Putamen (tissue), 1 donor: ENCODE results near the gene COX8A.
A peak's percentile ranks its signal among the peaks of the same experiment; 100 is the strongest.

Source experiments
- DNase-seq: peaks from one replicate; pipeline ENCODE4 v3.0.0-alpha.2; 2016; ENCODE audit warnings: low spot score

COX8A gene

GRCh38 chr11:64003807-64004589 is 29.6 kb downstream of the COX8A start:
- no peak for DNase-seq

GRCh38 chr11:64004590-64004984 is 30.2 kb downstream of the COX8A start:
- no peak for DNase-seq

DNA sequence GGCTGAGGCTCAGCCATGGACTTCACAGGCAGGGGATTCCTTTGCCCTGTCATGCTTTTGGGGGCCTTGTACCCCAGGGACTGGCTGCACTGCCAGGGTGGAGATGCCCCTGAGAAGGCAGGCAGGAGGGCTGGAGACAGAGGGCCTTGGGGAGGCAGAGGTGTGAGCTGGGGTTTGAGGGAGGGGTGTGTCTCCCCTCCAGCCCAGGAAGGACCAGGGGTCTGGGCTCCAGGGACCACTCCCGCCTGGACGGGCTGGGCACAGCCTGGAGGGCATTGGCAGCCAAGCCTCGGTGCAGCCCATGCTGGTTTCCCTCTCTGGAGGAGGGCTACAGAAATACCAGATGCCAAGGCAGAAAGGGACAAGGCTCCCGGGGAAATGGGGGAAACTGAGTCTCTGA is 31.3 kb downstream of the COX8A start:
- no peak for DNase-seq

DNA sequence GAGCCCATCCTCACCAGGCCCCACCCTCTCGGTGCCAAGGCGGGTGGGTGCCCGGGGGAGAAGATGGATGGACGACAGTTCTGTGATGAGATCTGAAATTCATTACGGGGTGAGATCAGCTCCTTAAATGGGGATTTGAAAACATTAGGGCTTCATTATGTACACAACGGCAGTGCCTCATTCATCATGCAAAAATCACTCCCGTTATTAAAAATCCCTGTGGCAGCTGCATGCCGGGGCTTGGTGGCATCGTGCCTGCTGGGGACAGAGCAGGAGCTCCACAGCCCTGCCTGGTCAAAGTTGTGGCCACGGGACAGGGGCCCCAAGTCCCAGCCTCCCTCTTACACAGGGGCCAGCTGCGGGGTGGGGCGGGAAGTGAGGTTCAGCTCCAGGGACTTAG is 32.0 kb downstream of the COX8A start:
- no peak for DNase-seq

GRCh38 chr11:64007160-64007628 is 32.8 kb downstream of the COX8A start:
- DNase-seq, result no peak

DNA sequence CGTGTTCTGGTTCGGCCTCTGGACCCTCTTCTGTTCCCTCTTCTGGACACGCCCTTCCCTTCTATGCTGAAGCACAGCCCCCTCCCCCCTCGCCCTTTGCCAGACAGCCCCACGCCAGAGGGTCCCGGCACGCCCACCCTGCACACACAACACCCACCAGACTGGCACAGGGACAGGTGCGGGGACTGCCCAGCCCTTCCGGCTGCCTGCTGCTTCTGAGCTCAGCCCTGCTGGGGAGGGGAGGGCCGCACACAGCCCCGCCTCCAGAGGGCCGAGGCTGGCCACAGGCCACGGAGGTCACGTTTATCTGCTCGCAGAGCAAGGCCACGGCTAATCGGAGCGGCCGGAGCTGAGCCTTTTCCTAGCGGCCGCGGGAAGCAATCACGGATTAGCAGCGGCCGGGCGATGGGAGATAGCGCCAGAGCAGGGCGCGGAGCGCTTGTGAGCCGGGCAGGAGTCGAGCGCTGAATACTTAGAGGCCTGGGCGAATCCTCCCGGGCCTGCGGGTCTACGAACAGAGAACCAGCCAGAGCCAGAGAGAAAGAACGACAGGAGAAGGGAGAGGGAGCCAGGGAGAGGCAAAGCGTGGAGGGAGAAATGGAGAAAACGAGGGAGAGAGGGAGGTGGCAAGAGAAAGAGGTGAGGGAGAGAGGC is 33.3 kb downstream of the COX8A start:
- peak; percentile 41 for DNase-seq

GRCh38 chr11:64008283-64008913 is 34.0 kb downstream of the COX8A start:
- no peak for DNase-seq

GRCh38 chr11:64008914-64009633 is 34.7 kb downstream of the COX8A start:
- DNase-seq, result no peak

- DNase-seq, result no peak
Measured at GRCh38 chr11:64009710-64010109, 35.3 kb downstream of the COX8A start.

- no peak for DNase-seq
Measured at GRCh38 chr11:64010783-64011182, 36.4 kb downstream of the COX8A start.

GRCh38 chr11:64011371-64011770 is 37.0 kb downstream of the COX8A start:
- DNase-seq, result no peak

GRCh38 chr11:64013141-64013896 is 38.9 kb downstream of the COX8A start:
- DNase-seq, result no peak

- DNase-seq, result no peak
Measured at GRCh38 chr11:64014356-64014755, 39.9 kb downstream of the COX8A start.

DNA sequence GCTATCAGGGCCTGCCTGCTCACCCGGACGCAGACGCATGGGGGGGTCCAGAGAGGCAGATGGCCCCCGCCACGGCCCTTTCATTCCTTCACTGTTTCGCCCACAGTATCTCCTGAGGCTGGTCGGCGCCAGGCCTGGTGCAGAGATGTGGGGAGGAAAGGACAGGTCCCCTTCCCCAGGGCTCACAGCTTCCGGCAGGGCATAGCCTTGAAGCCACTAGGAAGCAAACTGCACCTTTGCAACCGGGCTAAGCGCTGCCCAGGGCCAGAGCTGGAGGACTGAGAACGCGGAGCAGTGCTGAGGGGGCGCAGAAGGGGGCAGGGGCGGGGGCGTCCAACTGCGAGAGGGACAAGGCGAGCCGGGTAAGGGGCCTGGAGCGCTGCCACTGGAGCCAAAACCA is 41.1 kb downstream of the COX8A start:
- no peak for DNase-seq

DNA sequence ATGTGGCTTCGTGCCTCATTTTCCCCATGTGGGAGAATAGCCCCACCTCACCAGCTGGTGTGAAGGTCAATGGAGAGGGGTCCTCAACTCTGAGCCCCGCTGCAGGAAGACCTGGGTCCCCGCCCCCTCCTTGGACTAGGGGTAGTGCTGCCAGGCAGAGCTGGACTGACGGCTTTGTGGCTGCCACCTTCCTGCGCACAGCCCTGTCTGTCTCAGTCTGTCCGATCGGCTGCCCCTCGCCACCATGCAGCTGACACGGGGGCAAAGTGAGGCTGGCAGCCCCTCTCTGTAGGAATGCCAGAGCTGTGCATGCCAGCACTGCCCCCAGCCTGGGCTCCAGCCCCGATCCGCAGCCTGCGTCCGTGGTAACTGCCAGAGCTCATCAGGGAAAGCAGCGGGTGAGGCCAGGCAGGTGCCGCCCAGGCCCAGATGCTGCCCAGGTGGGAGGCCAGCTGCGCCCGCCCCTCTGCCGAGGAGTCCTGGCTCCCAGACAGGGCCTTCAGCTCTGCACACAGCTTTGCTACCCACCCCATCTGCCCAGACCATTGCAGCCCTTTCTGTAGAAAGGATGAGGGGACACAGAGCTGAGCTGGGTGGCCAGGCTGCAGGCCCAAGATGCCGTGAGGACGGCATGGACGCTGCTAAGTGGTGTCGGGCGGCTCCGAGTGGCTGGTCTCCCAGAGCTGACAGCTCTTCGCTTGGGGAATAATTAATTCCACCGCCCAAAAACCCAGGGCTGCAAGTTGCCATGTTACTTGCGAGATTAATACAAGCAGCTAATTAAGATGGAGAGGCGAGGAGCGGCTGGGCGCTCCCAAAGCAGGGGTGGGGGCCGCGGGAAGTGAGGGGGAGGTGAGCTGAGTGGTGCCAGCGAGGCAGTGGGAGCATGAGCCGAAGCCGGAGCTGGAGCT is 41.8 kb downstream of the COX8A start:
- DNase-seq, result no peak

DNA sequence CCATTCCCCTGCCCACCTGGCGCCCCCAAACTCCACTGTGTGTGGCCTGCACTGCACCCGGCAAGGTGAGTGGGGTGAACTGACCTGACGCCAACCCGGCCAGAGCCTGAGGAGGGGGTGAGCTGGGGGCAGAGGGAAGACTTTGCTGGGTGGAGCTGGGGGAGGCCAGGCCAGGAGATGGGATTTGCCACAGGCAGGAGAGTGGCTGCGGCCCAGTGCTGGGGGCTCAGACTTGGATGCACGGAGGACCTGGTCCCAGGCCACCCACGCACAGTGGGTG is 43.5 kb downstream of the COX8A start:
- DNase-seq, result no peak

DNA sequence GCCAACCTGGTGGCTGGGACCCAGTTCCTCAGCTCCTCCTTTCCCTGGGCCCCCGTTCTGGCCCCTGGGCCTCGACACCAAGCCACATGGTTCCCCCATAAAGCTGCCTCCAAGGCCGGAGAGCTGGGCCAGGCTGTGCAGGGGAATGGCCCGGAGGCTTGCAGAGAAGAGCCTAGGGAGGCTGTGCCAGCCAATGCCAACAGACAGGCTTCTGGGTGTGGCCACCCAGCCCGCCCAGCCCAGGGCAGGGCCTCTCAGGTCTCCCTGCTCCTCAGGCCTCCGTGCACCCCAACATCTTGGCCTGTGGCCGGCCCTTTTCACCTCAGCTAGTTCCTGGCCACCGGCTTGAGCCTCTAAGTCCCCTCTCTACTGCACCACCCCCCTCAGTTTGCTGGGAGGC is 43.9 kb downstream of the COX8A start:
- DNase-seq, result no peak

GRCh38 chr11:64019106-64020037 is 45.0 kb downstream of the COX8A start:
- no peak for DNase-seq

DNA sequence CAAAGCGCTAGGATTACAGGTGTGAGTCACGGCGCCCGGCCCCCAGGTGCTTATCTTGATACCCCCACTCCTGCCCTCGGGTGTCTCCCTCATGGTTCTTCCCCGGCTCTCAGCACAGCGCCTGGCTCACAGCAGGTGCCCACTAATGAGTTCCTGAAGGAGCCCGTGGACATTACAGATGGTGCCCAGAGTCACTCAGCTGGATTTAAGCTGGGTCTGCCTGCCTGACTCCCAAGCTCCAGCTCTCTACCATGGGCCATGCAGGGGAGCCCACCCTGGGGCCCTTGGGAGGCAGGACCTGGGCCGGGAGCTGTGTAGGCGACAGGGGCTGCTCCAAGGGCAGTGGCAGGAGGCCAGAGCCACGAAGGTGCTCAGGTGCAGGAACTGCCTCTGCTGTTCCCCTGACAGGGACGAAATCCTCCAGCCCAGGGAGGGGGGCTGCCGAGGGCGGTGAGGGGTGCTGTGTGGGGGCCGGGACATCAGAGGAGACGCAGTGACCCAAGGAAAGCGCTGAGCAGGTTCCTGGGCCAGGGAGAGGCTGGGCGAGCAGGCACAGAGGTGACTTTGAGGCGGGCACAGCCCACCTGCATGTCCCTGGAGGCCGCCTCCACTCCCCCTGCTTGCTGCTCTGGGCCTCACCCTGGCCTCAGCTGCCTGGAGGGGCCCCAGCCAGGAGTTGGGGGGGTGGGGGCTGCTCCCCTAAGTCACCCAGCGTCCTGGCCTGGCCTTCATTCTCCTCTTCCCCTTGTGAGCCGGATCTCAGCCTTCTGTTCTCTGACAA is 46.7 kb downstream of the COX8A start:
- DNase-seq, result no peak
